CD14-positive monocyte (primary cell): Measurements from ENCODE around the gene UBE2E2. TPM values are rescaled to one million over a fixed set of nuclear protein-coding genes. Genes with fewer than 3 reads are reported as not detected.

Source experiments
- DNase-seq, 3 donors: peaks; one replicate each; pipeline ENCODE4 v3.0.0-alpha.2; 2011 to 2022
- H2AFZ ChIP-seq: 2 replicates; pipeline ENCODE4 v1.6.0; 2012; ENCODE audit warnings: mild to moderate bottlenecking, low read depth, low read length, inconsistent platforms; ENCODE audit not compliant: insufficient read depth, poor library complexity, severe bottlenecking
- H3K27ac ChIP-seq, 2 donors: 1 replicate in 1 of 2; 2 replicates in 1 of 2; pipeline ENCODE4 v1.5.1; 2012 to 2013; ENCODE audit warnings: low read length in 2 of 2, control low read depth in 1 of 2, inconsistent platforms in 1 of 2, low read depth in 1 of 2, mild to moderate bottlenecking in 1 of 2
- H3K27me3 ChIP-seq, 2 donors: one replicate each; pipeline versions ENCODE4 v1.6.0 to v1.6.1; 2011 to 2013; ENCODE audit warnings: low read length in 2 of 2; ENCODE audit not compliant: control insufficient read depth in 2 of 2, insufficient read depth in 2 of 2
- H3K36me3 ChIP-seq, 2 donors: replicated peaks in 1 of 2; 1 replicate in 1 of 2; 2 replicates in 1 of 2; pipeline versions ENCODE4 v1.5.1 to v1.6.1; 2012 to 2013; ENCODE audit warnings: low read length in 2 of 2, control low read depth in 1 of 2, inconsistent platforms in 1 of 2, mild to moderate bottlenecking in 1 of 2; ENCODE audit not compliant: insufficient read depth in 2 of 2, control insufficient read depth in 1 of 2
- H3K4me1 ChIP-seq, 2 donors: 1 replicate in 1 of 2; 2 replicates in 1 of 2; pipeline versions ENCODE4 v1.5.1 to v1.6.1; 2012 to 2013; ENCODE audit warnings: low read length in 2 of 2, control low read depth in 1 of 2, inconsistent platforms in 1 of 2, mild to moderate bottlenecking in 1 of 2, moderate library complexity in 1 of 2; ENCODE audit not compliant: insufficient read depth in 2 of 2, control insufficient read depth in 1 of 2
- H3K4me2 ChIP-seq: replicated peaks from 2 replicates; pipeline ENCODE3; 2012; ENCODE audit warnings: low read length, moderate library complexity, mild to moderate bottlenecking; ENCODE audit not compliant: poor library complexity, severe bottlenecking; ENCODE audit errors: extremely low read depth
- H3K4me3 ChIP-seq, 3 experiments: fragments of 200-600 bp in 1 of 3; sonication (generic) in 1 of 3; replicated peaks in 1 of 3; 1 replicate in 2 of 3; 2 replicates in 1 of 3; pipeline ENCODE4 v1.5.1; 2011 to 2013; ENCODE audit warnings: low read length in 3 of 3, mild to moderate bottlenecking in 3 of 3, control low read depth in 2 of 3, low read depth in 2 of 3, inconsistent platforms in 1 of 3, moderate library complexity in 1 of 3
- H3K79me2 ChIP-seq: 2 replicates; pipeline ENCODE4 v1.6.0; 2012; ENCODE audit warnings: mild to moderate bottlenecking, control low read depth, inconsistent platforms, low read length, moderate library complexity; ENCODE audit not compliant: insufficient read depth
- H3K9ac ChIP-seq: 2 replicates; pipeline ENCODE4 v1.6.0; 2017; ENCODE audit warnings: low read length, mild to moderate bottlenecking; ENCODE audit not compliant: insufficient read depth, poor library complexity, severe bottlenecking
- H3K9me3 ChIP-seq, 2 donors: replicated peaks in 1 of 2; 1 replicate in 1 of 2; 2 replicates in 1 of 2; pipeline versions ENCODE4 v1.5.1 to v1.6.1; 2012 to 2013; ENCODE audit warnings: low read length in 2 of 2, control low read depth in 1 of 2; ENCODE audit not compliant: control insufficient read depth in 1 of 2, insufficient read depth in 1 of 2
- H4K20me1 ChIP-seq: 2 replicates; pipeline ENCODE4 v1.6.0; 2012; ENCODE audit warnings: mild to moderate bottlenecking, low read length, control low read depth, moderate library complexity; ENCODE audit not compliant: insufficient read depth
- H3K27ac Mint-ChIP-seq, 7 donors: one replicate each; pipeline ENCODE4 v1.8.0; 2020; ENCODE audit warnings: mild to moderate bottlenecking in 7 of 7, mixed read lengths in 7 of 7, moderate library complexity in 6 of 7, inconsistent platforms in 2 of 7
- H3K27me3 Mint-ChIP-seq, 3 donors: one replicate each; pipeline ENCODE4 v1.8.0; 2021 to 2022; ENCODE audit warnings: low read depth in 3 of 3, mild to moderate bottlenecking in 3 of 3, mixed read lengths in 3 of 3, moderate library complexity in 3 of 3, inconsistent platforms in 1 of 3
- H3K36me3 Mint-ChIP-seq, 2 donors: one replicate each; pipeline ENCODE4 v1.8.0; 2020; ENCODE audit warnings: mixed read lengths in 2 of 2, inconsistent platforms in 1 of 2, mild to moderate bottlenecking in 1 of 2
- H3K4me1 Mint-ChIP-seq: one replicate; pipeline ENCODE4 v1.8.0; 2020; ENCODE audit warnings: mild to moderate bottlenecking, mixed read lengths
- H3K4me3 Mint-ChIP-seq, 2 donors: one replicate each; pipeline ENCODE4 v1.8.0; 2020; ENCODE audit warnings: mild to moderate bottlenecking in 2 of 2, mixed read lengths in 2 of 2, moderate library complexity in 1 of 2
- H3K9me3 Mint-ChIP-seq, 7 donors: one replicate each; pipeline ENCODE4 v1.8.0; 2020 to 2022; ENCODE audit warnings: mixed read lengths in 7 of 7, mild to moderate bottlenecking in 6 of 7, moderate library complexity in 6 of 7, inconsistent platforms in 2 of 7
- WGBS: methylation state at CpG from one replicate; pipeline ENCODE4 v1.1.5; 2013; ENCODE audit warnings: missing lambda C conversion rate; ENCODE audit not compliant: insufficient coverage; 5-methylcytosine and 5-hydroxymethylcytosine counted together
- intact Hi-C, 2 donors: fragments of 100-400 bp; cut with micrococcal nuclease; formaldehyde crosslinking; loops; one replicate each; pipeline versions ENCODE4 v1.15.0 to v1.15.1; 2023
- polyA plus RNA-seq, 3 donors: library from polyadenylated mRNA; depleted of rRNA in 1 of 3; unstranded in 2 of 3; stranded (reverse) in 1 of 3; fragments of 300-500 nt in 2 of 3; fragments of >200 nt in 1 of 3; fragmentation: Illumina TruSeq in 2 of 3; gene quantifications; 1 replicate in 2 of 3; 2 replicates in 1 of 3; pipeline ENCODE4 v1.2.3, GENCODE V29; 2012 to 2021
- TF ChIP-seq, protein P1 (sequence below): fragments of 200-600 bp; IDR thresholded peaks from one replicate; pipeline ENCODE4 v1.8.0; 2022; ENCODE audit warnings: antibody characterized with exemption, mild to moderate bottlenecking

UBE2E2 gene
- polyA plus RNA-seq, 3 donors: 25.8 to 78.0 (median 66.3) TPM

DNA sequence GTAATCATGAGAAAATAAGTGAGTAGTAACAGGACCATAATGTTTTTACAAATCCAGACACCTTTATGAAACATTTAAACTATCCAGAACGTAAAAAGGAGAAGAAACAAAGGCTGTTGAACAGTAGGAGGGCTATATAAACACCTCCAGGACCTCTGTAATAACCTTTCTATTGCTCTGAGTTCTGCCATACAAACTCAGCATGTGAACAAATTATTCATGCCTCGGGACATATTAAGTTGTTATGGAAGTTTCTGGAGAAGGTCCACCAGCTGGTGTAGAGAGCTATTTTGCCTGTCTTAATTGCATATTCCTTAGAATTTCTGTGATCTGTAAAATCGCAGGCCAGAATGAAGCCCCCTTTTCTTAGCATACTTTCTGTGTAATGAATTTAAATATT lies 256.3 kb downstream of the UBE2E2 start:
- no peaks in the 10 kb centered on the region for H3K27me3 Mint-ChIP-seq
- H3K27ac ChIP-seq: no peak overlapping the region
- H3K9me3 Mint-ChIP-seq: peaks cover 0 to 4% (median 2%) of the 10 kb centered on the region in 7 donors
- H3K4me3 ChIP-seq: no peak overlapping the region
- no peak overlapping the region for H3K4me2 ChIP-seq
- H3K27ac Mint-ChIP-seq: no peak overlapping the region
- H3K4me1 Mint-ChIP-seq: peaks cover 21% of the 10 kb centered on the region
- H3K79me2 ChIP-seq: no peaks in the 10 kb centered on the region
- peaks cover 13 to 14% of the 10 kb centered on the region in 2 donors for H3K4me1 ChIP-seq
- TF ChIP-seq, protein P1, sequence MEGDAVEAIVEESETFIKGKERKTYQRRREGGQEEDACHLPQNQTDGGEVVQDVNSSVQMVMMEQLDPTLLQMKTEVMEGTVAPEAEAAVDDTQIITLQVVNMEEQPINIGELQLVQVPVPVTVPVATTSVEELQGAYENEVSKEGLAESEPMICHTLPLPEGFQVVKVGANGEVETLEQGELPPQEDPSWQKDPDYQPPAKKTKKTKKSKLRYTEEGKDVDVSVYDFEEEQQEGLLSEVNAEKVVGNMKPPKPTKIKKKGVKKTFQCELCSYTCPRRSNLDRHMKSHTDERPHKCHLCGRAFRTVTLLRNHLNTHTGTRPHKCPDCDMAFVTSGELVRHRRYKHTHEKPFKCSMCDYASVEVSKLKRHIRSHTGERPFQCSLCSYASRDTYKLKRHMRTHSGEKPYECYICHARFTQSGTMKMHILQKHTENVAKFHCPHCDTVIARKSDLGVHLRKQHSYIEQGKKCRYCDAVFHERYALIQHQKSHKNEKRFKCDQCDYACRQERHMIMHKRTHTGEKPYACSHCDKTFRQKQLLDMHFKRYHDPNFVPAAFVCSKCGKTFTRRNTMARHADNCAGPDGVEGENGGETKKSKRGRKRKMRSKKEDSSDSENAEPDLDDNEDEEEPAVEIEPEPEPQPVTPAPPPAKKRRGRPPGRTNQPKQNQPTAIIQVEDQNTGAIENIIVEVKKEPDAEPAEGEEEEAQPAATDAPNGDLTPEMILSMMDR: no peak
- no peak overlapping the region for H2AFZ ChIP-seq
- no peaks in the 10 kb centered on the region for H3K36me3 ChIP-seq
- WGBS: no CpG with 5 or more reads among the region's 3 CpGs
- no peak overlapping the region for H3K4me3 Mint-ChIP-seq
- peaks cover 0 to 2% of the 10 kb centered on the region in 2 donors for H3K36me3 Mint-ChIP-seq
- peaks cover 33% of the 10 kb centered on the region for H4K20me1 ChIP-seq
- no peak for DNase-seq
- H3K9ac ChIP-seq: no peak overlapping the region
- no peaks in the 10 kb centered on the region for H3K27me3 ChIP-seq
- H3K9me3 ChIP-seq: no peaks in the 10 kb centered on the region
- intact Hi-C loops: no loop called here

DNA sequence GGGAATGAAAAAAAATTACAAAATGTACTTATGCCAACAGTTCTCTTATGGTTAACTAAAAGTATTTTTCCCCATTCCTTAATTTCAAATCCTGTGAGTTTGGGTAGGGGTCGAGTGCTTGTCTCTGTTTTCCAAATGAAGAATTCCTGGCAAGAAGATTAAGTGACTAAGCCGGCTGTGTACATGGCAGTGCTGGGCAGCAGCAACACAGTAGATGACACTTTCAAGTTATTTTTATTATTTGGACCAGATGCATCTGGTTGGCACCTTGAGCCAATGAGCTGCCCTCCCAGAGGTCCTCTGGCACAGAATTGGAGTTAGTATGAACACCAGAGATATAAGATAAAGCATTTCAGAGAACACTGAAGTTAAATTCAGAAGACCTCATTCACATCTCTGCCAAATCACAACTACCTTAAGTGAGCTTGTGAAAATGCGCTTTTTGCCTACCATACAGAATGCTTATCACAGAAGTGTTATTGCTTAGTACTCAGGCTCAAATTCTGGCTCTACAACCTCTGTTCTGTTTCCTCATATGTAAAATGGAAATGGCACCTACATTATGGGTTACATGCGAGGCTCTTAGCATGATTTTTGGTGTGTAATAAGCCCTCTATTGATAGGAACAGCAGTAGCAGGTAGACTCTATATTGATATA lies 256.9 kb downstream of the UBE2E2 start:
- H3K36me3 ChIP-seq: no peaks in the 10 kb centered on the region
- intact Hi-C loops: no loop called here
- peaks cover 0 to 4% (median 2%) of the 10 kb centered on the region in 7 donors for H3K9me3 Mint-ChIP-seq
- H3K4me1 Mint-ChIP-seq: peaks cover 15% of the 10 kb centered on the region
- H3K4me2 ChIP-seq: no peak overlapping the region
- H2AFZ ChIP-seq: no peak overlapping the region
- 83% methylated on average over 3 of the region's 4 CpGs for WGBS
- H3K27ac Mint-ChIP-seq: no peak overlapping the region
- H3K36me3 Mint-ChIP-seq: peaks cover 0 to 2% of the 10 kb centered on the region in 2 donors
- H3K79me2 ChIP-seq: no peaks in the 10 kb centered on the region
- H3K27ac ChIP-seq: no peak overlapping the region
- TF ChIP-seq, protein P1: no peak
- H4K20me1 ChIP-seq: peaks cover 27% of the 10 kb centered on the region
- no peak for DNase-seq
- no peak overlapping the region for H3K4me3 ChIP-seq
- H3K4me1 ChIP-seq: peaks cover 9 to 10% of the 10 kb centered on the region in 2 donors
- H3K9me3 ChIP-seq: no peaks in the 10 kb centered on the region
- H3K27me3 Mint-ChIP-seq: no peaks in the 10 kb centered on the region
- H3K9ac ChIP-seq: no peak overlapping the region
- H3K27me3 ChIP-seq: no peaks in the 10 kb centered on the region
- H3K4me3 Mint-ChIP-seq: no peak overlapping the region
